ENCODE measurements around the gene MYO5B.
"Not testable (repeated sequence)": the region's sequence is repeated elsewhere in the genome, so short reads cannot be mapped to it uniquely, and the experiment has no call there.

MYO5B gene

GRCh38 chr18:50096766-50097435, 98.0 kb downstream of the MYO5B start:
- DNase-seq = no peak

GRCh38 chr18:50094786-50095185, 100.2 kb downstream of the MYO5B start:
- DNase-seq = not testable (repeated sequence)

- no peak for DNase-seq
Observed at GRCh38 chr18:50094221-50094773, 100.7 kb downstream of the MYO5B start.

GRCh38 chr18:50093366-50094064, 101.4 kb downstream of the MYO5B start:
- no peak for DNase-seq

- no peak for DNase-seq
Observed at GRCh38 chr18:50092245-50092805, 102.6 kb downstream of the MYO5B start.

- DNase-seq = no peak
Observed at GRCh38 chr18:50091509-50092244, 103.3 kb downstream of the MYO5B start.

GRCh38 chr18:50090370-50091312, 104.3 kb downstream of the MYO5B start:
- DNase-seq = no peak

- DNase-seq = no peak
Observed at GRCh38 chr18:50089702-50090101, 105.2 kb downstream of the MYO5B start.

- DNase-seq = no peak
Observed at GRCh38 chr18:50083708-50084107, 111.2 kb downstream of the MYO5B start.

- no peak for DNase-seq
Observed at GRCh38 chr18:50080932-50081560, 113.9 kb downstream of the MYO5B start.

- no peak for DNase-seq
Observed at GRCh38 chr18:50080316-50080715, 114.6 kb downstream of the MYO5B start.

- no peak for DNase-seq
Observed at GRCh38 chr18:50079571-50080295, 115.2 kb downstream of the MYO5B start.

GRCh38 chr18:50076277-50076676, 118.7 kb downstream of the MYO5B start:
- no peak for DNase-seq

GRCh38 chr18:50075772-50076171, 119.2 kb downstream of the MYO5B start:
- DNase-seq = no peak

GRCh38 chr18:50074404-50074803, 120.5 kb downstream of the MYO5B start:
- DNase-seq = no peak

- no peak for DNase-seq
Observed at GRCh38 chr18:50073319-50073718, 121.6 kb downstream of the MYO5B start.

GRCh38 chr18:50072146-50072545, 122.8 kb downstream of the MYO5B start:
- DNase-seq = no peak

GRCh38 chr18:50071397-50071796, 123.5 kb downstream of the MYO5B start:
- no peak for DNase-seq

GRCh38 chr18:50069422-50069821, 125.5 kb downstream of the MYO5B start:
- no peak for DNase-seq

- no peak for DNase-seq
Observed at GRCh38 chr18:50065527-50065926, 129.4 kb downstream of the MYO5B start.

GRCh38 chr18:50065039-50065438, 129.9 kb downstream of the MYO5B start:
- DNase-seq = no peak

Measured in activated effector memory CD4-positive, alpha-beta T cell treated with anti-CD3 and anti-CD28 coated beads, Interleukin-2, amount 50 U/mL, for 16 hours (primary cell).